Activated CD4-positive, alpha-beta T cell treated with anti-CD3 and anti-CD28 coated beads, Interleukin-2, amount 50 U/mL, for 24 hours (primary cell): ENCODE results near the gene TGFBRAP1.

Source experiments
- DNase-seq, 2 donors: peaks; one replicate each; pipeline ENCODE4 v3.0.0-alpha.2; 2020; ENCODE audit warnings: low read depth in 1 of 2, low spot score in 1 of 2

The TGFBRAP1 gene, protein sequence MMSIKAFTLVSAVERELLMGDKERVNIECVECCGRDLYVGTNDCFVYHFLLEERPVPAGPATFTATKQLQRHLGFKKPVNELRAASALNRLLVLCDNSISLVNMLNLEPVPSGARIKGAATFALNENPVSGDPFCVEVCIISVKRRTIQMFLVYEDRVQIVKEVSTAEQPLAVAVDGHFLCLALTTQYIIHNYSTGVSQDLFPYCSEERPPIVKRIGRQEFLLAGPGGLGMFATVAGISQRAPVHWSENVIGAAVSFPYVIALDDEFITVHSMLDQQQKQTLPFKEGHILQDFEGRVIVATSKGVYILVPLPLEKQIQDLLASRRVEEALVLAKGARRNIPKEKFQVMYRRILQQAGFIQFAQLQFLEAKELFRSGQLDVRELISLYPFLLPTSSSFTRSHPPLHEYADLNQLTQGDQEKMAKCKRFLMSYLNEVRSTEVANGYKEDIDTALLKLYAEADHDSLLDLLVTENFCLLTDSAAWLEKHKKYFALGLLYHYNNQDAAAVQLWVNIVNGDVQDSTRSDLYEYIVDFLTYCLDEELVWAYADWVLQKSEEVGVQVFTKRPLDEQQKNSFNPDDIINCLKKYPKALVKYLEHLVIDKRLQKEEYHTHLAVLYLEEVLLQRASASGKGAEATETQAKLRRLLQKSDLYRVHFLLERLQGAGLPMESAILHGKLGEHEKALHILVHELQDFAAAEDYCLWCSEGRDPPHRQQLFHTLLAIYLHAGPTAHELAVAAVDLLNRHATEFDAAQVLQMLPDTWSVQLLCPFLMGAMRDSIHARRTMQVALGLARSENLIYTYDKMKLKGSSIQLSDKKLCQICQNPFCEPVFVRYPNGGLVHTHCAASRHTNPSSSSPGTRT

DNA sequence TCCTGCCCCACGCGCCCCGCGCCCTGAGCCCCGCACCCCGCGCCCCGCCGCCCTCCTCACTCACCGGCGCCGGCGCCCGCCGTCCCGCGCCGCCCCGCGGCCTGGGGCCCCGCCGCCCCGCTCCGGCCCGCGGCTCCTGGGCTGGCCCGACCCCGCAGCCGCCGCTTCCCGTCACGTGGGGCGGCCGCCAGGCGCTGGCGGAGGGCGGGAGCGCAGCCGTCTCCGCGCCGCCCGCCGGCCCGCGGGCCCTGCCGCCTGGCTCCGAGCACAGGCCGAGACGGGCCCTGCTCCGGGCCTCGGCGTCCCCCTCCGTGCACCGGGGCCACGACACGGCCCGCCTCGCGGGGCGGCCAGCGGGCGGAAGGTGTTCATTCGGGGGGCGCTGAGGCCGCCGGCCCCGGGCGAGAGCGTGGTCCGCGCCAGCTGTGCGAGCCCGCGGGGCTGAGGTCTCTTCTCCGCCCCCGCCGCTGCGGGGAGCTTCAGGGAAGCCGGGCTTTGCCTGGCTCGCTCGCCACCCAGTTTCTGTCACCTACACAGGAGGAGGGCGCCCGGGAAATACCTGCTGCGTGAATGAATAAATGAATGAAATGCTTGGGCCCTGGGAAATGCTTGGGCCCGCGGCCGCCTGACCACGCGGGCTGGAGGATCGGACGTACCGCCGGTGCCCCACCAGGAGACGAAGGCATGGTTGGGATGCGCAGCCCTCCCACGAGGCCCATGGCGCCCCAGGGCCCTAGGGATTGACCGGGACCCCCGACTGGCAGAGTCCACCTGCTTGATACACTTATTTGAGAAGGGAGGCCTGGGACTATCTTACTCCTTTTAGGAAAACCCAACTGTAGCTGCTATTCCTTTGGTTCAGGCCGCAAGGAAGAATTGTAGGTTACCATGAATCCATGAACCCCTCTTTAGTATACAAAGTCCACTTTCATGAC, at the start of gene TGFBRAP1:
TGFBRAP1 (minus strand) TSS at position 175 of the 935 bp plus-strand sequence. CDS start 21,434 bp downstream, outside the sequence.
- peak; percentile 22 to 34 for DNase-seq

- DNase-seq, result no peak
Observed at GRCh38 chr2:105378921-105379383, 49.4 kb upstream of the TGFBRAP1 start.

GRCh38 chr2:105378276-105378840, 48.8 kb upstream of the TGFBRAP1 start:
- DNase-seq, result no peak

DNA sequence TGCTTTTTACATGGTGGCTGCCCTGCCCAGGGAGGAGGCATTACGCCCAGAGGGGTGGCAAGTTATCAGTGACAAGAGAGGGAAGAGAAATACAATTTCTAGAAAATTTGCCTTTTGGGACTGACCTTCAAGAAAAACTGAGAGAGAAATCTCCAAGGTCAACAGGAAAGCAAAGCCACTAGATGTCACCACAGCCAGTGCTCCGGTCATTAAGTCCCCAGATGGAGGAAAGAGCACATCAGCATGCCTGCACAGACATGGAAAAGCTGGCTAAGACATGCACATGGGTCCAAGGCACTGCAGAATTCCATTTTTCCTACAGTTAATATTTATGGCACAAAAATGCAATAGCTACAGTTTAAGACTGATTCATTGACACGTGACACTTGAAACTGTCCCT, 48.3 kb upstream of the TGFBRAP1 start:
- no peak for DNase-seq

GRCh38 chr2:105376789-105377240, 47.3 kb upstream of the TGFBRAP1 start:
- DNase-seq, result no peak

- no peak for DNase-seq
Observed at GRCh38 chr2:105376010-105376409, 46.5 kb upstream of the TGFBRAP1 start.

DNA sequence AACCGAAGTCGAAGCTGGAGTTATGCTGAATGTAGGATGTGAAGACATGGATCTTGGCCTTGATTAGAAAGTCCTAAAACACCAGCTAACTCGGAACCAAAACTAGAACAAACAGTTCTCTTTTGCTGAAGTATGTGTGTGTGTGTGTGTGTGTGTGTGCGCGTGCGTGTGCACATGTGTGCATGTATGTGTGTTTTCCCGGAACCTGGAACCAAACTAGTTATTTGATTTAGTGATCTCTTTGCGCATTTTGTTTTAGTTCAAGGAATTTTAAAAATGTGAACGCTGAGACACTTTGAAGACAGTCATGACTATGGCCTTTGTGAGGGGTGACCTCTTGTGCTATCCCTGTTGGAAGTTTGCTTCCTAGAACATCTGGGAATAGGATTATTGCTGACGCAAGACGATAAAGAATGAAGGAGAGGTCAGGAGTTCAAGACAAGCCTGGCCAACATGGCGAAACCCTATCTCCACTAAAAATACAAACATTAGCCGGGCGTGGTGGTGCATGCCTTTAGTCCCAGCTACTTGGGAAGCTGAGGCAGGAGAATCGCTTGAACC, 45.5 kb upstream of the TGFBRAP1 start:
- no peak for DNase-seq

DNA sequence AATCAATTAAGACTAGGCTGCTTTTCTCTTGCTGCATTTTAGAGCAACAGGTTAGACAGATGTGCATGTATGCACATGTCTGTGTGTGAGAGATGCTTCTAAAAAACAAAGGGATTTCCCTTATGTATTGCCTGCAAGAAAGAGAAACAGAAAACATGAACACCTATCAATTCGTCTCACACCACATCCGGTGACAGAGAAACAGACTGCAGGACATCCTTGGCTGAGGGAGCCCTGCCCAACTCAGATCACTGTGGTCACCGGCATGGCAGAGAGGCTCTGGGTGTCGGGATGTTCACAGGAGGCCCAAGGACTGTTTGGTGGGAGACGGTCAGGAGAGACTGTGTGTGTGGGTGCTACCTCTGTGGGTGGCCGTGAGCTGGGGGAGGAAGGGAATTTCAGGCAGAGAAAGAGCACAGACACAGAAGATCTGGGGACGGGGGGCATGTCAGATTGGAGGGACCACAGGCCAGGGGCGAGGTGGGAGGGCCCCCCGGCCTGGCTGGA, 44.4 kb upstream of the TGFBRAP1 start:
- DNase-seq, result no peak

DNA sequence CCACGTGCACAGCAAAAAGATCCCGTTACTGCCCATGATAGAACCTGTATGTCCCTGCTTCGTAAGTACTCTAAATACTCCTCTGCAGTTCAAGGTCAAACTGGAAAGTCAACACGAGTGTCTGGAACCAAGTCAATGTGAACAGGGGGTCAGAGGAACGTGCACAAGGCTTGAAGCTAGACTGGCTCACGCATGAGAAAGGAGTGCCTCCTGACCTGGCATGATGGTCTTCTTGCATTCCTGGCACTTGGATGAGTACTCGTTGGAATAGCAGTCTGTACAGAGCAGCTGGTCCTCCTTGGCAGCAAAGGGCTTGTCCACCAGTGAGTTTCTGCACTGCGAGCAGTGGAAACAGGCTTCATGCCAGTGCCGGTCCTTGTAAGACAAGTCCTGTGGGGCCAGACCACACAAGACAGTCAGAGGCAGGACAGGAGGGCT, 43.8 kb upstream of the TGFBRAP1 start:
- DNase-seq, result no peak

DNA sequence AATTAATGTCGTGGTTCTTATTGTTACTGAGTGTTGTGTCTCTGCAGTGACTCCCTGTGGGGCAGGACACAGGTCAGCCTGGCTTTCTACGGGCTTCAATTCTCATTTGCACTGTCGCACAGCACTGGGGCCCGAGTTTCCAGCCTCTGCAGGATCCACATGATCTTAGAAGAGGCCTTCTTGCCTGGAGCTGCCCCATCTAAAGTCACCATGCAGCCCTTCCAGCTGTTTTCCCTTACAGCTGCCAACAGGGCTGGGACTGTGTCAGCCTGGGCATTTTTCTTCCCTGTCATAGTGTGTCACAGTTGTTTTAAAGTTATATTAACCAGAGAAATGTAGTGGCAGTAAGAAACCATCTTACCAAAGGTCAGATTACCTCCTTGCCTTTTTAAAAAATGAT, 42.3 kb upstream of the TGFBRAP1 start:
- no peak for DNase-seq

DNA sequence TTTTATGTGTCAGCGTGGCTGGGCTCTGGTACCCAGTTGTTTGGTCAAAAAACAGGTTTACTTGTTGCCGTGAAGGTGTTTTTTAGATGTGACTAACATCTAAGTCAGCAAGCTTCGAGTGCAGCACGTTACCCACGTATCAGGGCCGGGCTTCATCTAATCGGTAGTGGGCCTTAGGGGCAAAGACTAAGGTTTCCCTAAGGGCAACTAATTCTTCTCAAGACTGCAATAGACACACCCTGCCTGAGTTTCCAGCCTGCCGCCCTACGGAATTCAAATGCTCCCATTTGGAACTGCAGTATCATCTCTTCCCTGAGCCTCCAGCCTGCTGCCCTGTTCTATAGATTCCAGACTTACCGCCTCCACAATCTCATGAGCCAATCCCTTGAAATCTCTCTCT, 41.6 kb upstream of the TGFBRAP1 start:
- no peak for DNase-seq

GRCh38 chr2:105369777-105370690, 40.5 kb upstream of the TGFBRAP1 start:
- peak; percentile 75 to 81 for DNase-seq

DNA sequence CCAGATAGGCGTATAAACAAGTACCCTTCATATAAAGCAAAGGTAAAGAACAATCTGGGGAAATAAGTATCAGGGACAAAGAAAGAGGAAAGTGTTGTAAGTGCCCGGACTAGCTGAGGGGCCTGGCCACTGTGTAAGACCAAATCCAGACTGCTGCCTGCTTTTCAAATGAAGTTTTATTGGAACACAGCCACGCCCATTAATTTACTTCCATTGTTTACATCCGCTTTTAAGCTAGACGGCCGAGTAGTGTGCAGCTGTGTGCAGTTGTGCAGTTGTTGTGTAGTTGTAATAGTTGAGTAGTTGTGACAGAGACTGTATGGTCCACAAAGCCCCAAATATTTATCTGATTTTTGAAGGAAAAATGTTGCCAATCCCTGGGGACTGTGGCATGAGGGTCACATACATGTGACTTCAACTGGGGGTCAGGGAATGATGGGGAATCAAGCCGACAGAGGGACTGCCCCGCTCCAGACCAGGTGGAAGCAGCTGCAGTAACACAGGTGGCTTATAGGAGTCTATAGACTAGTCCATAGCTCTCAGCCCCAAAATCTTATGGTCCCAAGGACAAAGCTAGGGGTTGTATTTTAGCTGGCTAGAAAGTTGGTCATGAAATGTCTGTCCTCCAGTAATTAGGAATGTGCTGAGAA, 39.3 kb upstream of the TGFBRAP1 start:
- no peak for DNase-seq

DNA sequence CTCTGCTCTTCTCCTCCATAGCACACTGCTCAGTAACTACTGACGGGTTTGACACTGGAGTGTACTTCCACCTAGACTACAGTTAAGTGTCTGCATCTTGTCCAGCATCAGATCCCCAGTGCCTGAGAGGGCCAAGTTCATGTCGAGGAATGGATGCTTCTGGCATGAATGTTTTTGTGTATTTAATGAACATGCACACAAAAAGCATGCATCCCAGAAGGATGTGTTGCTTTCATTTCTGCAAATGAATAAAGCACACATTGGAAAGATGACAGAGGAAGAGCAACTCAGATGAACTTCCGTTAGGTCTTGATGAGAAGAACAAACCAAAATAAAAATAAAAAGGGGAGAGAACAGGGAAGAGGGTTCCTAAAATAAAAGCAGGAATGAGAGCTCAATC, 35.7 kb upstream of the TGFBRAP1 start:
- no peak for DNase-seq

DNA sequence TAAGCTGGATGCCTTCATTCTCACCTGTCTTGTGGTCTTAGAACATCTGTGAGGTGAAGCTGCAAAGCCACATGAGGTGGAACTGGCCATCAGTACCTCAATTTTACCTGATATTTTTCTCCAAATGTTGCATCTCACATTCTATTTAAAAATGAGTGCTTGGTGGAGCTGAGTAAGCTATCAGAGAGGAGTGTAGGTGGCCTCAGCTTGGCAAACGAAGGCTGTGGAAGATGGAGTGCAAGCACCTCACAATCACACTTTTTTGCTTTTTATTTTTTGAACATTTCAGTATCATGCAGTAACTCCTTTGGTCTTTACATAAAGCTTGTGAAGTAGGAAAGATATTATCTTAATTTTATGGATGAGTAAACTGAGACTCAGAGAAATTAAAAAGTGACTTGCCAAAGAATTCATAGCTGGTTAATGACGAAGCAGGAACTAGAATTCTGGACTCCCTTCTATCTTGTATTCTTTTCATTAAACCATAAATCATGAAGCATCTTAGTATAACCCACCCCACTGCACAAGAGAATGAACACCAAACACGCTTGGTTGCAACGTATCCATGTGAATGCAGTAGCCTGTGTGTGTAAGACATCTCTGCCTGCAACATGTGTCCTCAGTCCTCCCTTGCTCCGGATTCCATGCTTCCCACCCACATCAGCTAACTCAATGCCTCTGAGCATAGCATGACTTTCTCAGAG, 35.1 kb upstream of the TGFBRAP1 start:
- DNase-seq, result no peak

DNA sequence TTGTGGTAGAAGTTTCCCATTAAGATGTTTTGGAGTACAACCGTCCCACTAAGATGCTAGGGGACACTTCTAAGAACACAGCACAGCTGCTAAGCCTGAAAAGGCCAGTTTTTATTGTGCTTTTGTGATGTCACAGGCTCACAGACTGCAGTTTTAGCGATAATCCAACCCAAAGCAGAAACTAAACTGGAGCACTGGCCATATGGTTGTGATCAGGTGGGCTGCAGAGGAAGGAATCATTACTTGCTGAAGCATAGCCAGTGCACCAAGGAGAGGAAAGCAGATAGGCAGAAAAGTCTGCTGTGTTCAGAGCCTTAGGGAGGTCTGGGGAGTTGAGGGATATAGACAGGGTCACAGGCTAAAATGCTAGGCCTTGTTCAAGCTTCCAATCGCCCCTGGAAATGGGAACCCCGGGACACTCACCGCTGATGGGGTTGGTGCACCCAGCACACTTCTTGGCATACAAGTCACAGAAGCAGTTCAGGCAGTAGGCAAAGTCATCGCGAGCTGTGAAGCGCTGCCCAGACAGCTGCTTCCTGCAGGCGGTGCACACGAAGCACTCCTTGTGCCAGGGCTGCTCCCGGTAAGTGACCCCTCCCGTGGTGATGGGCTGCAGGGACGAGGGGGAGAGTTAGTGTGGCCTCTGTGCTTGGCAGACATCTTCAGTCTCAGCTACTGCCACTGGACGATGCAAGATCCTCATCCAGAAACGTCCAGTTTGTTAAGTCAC, 33.5 kb upstream of the TGFBRAP1 start:
- DNase-seq, result no peak
